Osteoblast (primary cell): ENCODE measurements around the gene RBM23. TPM values are rescaled to one million over a fixed set of nuclear protein-coding genes. Genes with fewer than 3 reads are reported as not detected.

Experiments
- DNase-seq: peaks from one replicate; pipeline ENCODE4 v3.0.0; 2011; ENCODE audit warnings: low spot score, mixed read lengths; ENCODE audit not compliant: insufficient read length; ENCODE audit errors: missing footprints
- H2AFZ ChIP-seq: 2 replicates; pipeline ENCODE4 v1.6.0; 2011; ENCODE audit warnings: mild to moderate bottlenecking, low read length
- H3K27ac ChIP-seq: 2 replicates; pipeline ENCODE4 v1.5.1; 2011; ENCODE audit warnings: mild to moderate bottlenecking, low read depth, low read length, moderate library complexity
- H3K27me3 ChIP-seq: 2 replicates; pipeline ENCODE4 v1.6.0; 2012; ENCODE audit warnings: mild to moderate bottlenecking, control low read depth, inconsistent platforms, low read length, moderate library complexity; ENCODE audit not compliant: insufficient read depth
- H3K36me3 ChIP-seq: 2 replicates; pipeline ENCODE4 v1.5.1; 2011; ENCODE audit warnings: mild to moderate bottlenecking, low read length, control low read depth, moderate library complexity; ENCODE audit not compliant: insufficient read depth
- H3K4me1 ChIP-seq: 2 replicates; pipeline ENCODE4 v1.5.1; 2011; ENCODE audit warnings: mild to moderate bottlenecking, low read length, control low read depth, moderate library complexity; ENCODE audit not compliant: insufficient read depth
- H3K4me2 ChIP-seq: 2 replicates; pipeline ENCODE4 v1.6.0; 2011; ENCODE audit warnings: mild to moderate bottlenecking, low read length; ENCODE audit not compliant: insufficient read depth
- H3K4me3 ChIP-seq: fragments of 200-600 bp; sonication (generic); 3 replicates; pipeline ENCODE4 v1.5.1; 2012; ENCODE audit warnings: mild to moderate bottlenecking, low read length, inconsistent platforms; ENCODE audit not compliant: insufficient read depth
- H3K79me2 ChIP-seq: 2 replicates; pipeline ENCODE4 v1.6.0; 2012; ENCODE audit warnings: mild to moderate bottlenecking, low read length, control low read depth, inconsistent platforms; ENCODE audit not compliant: insufficient read depth
- H3K9me3 ChIP-seq: 2 replicates; pipeline ENCODE4 v1.5.1; 2011; ENCODE audit warnings: low read depth, low read length, control low read depth
- H4K20me1 ChIP-seq: 2 replicates; pipeline ENCODE4 v1.6.0; 2012; ENCODE audit warnings: mild to moderate bottlenecking, low read length, control low read depth; ENCODE audit not compliant: insufficient read depth
- total RNA-seq: library from RNA; depleted of rRNA; stranded (reverse); fragments of >200 nt; gene quantifications from 2 replicates; pipeline ENCODE4 v1.2.3, GENCODE V29; 2012
- TF ChIP-seq, protein P1 (sequence below): IDR thresholded peaks from 2 replicates; pipeline ENCODE4 v1.5.1; 2011; ENCODE audit warnings: mild to moderate bottlenecking, low read depth, low read length, moderate library complexity; ENCODE audit errors: extremely low read depth

RBM23 gene
- total RNA-seq, 1 donor: 98.1 TPM

DNA sequence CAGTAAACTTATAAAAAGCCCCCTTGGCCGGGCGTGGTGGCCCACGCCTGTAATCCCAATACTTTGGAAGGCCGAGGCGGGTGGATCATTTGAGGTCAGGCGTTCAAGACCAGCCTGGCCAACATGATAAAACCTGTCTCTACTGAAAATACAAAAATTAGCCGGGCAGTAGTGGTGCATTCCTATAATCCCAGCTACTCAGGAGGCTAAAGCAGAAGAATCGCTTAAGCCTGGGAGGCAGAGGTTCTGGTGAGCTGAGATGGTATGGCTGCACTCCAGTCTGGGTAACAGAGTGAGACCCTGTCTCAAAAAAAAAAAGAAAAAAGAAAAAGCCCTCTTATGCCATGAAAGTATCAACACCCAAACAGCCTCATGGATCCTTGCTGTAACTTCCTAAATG is 6.6 kb upstream of the RBM23 start:
- Histone ChIP-seq H4K20me1 (no peaks in the 10 kb centered on the region), H3K27me3 (no peaks in the 10 kb centered on the region), H3K4me1 (peaks cover 17% of the 10 kb centered on the region), H3K4me3 (no peak overlapping the region), H3K79me2 (peaks cover 23% of the 10 kb centered on the region), H3K4me2 (no peak overlapping the region), H2AFZ (no peak overlapping the region), H3K9me3 (no peaks in the 10 kb centered on the region), H3K36me3 (peaks cover 61% of the 10 kb centered on the region), H3K27ac (no peak overlapping the region)
- no peak for DNase-seq
- TF ChIP-seq, protein P1, sequence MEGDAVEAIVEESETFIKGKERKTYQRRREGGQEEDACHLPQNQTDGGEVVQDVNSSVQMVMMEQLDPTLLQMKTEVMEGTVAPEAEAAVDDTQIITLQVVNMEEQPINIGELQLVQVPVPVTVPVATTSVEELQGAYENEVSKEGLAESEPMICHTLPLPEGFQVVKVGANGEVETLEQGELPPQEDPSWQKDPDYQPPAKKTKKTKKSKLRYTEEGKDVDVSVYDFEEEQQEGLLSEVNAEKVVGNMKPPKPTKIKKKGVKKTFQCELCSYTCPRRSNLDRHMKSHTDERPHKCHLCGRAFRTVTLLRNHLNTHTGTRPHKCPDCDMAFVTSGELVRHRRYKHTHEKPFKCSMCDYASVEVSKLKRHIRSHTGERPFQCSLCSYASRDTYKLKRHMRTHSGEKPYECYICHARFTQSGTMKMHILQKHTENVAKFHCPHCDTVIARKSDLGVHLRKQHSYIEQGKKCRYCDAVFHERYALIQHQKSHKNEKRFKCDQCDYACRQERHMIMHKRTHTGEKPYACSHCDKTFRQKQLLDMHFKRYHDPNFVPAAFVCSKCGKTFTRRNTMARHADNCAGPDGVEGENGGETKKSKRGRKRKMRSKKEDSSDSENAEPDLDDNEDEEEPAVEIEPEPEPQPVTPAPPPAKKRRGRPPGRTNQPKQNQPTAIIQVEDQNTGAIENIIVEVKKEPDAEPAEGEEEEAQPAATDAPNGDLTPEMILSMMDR: no peak

GRCh38 chr14:22923746-22924145 is 4.8 kb upstream of the RBM23 start:
- no peak for DNase-seq
- Histone ChIP-seq H3K4me2 (no peak overlapping the region), H3K79me2 (peaks cover 18% of the 10 kb centered on the region)

DNA sequence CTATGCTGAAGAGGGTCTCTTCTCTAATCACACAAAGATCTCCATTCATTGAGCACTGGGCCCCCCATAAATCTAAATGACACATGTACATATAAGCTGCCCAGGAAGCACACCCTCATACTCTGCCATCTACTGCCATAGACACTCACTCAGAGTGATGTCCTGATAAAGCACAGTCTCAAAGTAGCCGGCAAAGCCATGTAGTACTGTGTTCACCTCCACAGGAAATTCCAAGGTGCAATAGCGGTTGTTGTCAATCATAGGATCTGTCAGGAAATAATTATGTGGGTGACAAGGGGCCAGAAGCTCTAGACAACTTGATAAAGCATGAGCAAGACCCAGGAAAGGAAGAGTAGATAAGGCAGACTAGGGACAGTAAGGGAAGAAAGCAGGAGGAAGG is 3.3 kb upstream of the RBM23 start:
- DNase-seq: no peak
- peak overlapping the region; percentile 6 for H3K27ac ChIP-seq
- TF ChIP-seq, protein P1: no peak

More at GRCh38 chr14:22923746-22924145, 4.8 kb upstream of the RBM23 start:
- H3K36me3 ChIP-seq: peaks cover 68% of the 10 kb centered on the region
- H3K4me3 ChIP-seq: no peak overlapping the region
- peaks cover 16% of the 10 kb centered on the region for H3K4me1 ChIP-seq
- H4K20me1 ChIP-seq: no peaks in the 10 kb centered on the region
- TF ChIP-seq, protein P1: no peak
- no peaks in the 10 kb centered on the region for H3K9me3 ChIP-seq
- no peaks in the 10 kb centered on the region for H3K27me3 ChIP-seq
- H3K27ac ChIP-seq: no peak overlapping the region
- H2AFZ ChIP-seq: no peak overlapping the region

DNA sequence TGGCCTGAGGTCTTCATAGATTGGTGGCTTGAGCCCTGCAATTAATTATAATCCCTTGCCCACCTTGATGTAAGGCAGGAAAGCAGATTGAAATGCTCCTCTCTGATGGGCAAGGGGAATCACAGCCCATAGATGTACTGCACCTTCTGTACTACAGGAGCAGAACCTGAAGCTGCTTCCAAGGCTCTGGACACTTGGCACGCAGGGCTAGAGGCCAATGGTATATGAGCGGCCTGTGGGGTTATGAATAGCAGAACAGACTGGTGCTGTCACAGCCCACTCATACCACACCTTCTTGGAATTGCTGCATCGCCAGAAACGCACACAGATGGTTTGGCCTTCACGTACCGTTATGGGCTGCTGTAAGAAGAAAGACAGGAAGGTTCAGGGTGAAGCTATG is 1.7 kb upstream of the RBM23 start:
- Histone ChIP-seq H3K4me3 (no peak overlapping the region), H3K27ac (no peak overlapping the region), H4K20me1 (no peaks in the 10 kb centered on the region), H3K27me3 (no peaks in the 10 kb centered on the region), H3K79me2 (peaks cover 29% of the 10 kb centered on the region), H2AFZ (no peak overlapping the region), H3K4me2 (no peak overlapping the region), H3K4me1 (peaks cover 10% of the 10 kb centered on the region), H3K36me3 (peaks cover 57% of the 10 kb centered on the region), H3K9me3 (no peaks in the 10 kb centered on the region)
- TF ChIP-seq, protein P1: no peak
- no peak for DNase-seq

More for the DNA sequence above, 3.3 kb upstream of the RBM23 start:
- peaks cover 17% of the 10 kb centered on the region for H3K79me2 ChIP-seq
- H3K4me2 ChIP-seq: no peak overlapping the region
- no peaks in the 10 kb centered on the region for H4K20me1 ChIP-seq
- H3K9me3 ChIP-seq: no peaks in the 10 kb centered on the region
- no peaks in the 10 kb centered on the region for H3K27me3 ChIP-seq
- H3K4me3 ChIP-seq: no peak overlapping the region
- H2AFZ ChIP-seq: no peak overlapping the region
- H3K4me1 ChIP-seq: peaks cover 10% of the 10 kb centered on the region
- H3K36me3 ChIP-seq: peaks cover 66% of the 10 kb centered on the region
